K562 (cell line): Measurements from ENCODE around the gene BPHL. TPM values are rescaled to one million over a fixed set of nuclear protein-coding genes. Genes with fewer than 3 reads are reported as not detected.

ENCODE experiments used
- CBFA2T2 ChIP-seq: fragments of 450-650 bp; conservative IDR thresholded peaks from 2 replicates; pipeline ENCODE4 v1.6.1; 2017; ENCODE audit warnings: mild to moderate bottlenecking
- CBX1 ChIP-seq: sonication (generic); IDR thresholded peaks from 2 replicates; pipeline ENCODE4 v1.6.1; 2016; ENCODE audit warnings: antibody characterized with exemption, low read depth, mild to moderate bottlenecking
- CXXC5 ChIP-seq: fragments of 250-450 bp; sonication (Bioruptor Pico); IDR thresholded peaks from 2 replicates; pipeline ENCODE4 v1.8.0; 2022; ENCODE audit warnings: inconsistent platforms, mild to moderate bottlenecking, moderate library complexity
- FIP1L1 ChIP-seq: fragments of 200-400 bp; formaldehyde crosslinking; IDR thresholded peaks from 2 replicates; pipeline ENCODE4 v1.6.1; 2018; ENCODE audit warnings: mild to moderate bottlenecking, low read depth, low read length; ENCODE audit not compliant: poor library complexity, severe bottlenecking
- GTF2A2 ChIP-seq: IDR thresholded peaks from 2 replicates; pipeline ENCODE4 v1.6.1; 2016; ENCODE audit warnings: mild to moderate bottlenecking, missing genetic modification characterization, missing compliant biosample characterization
- GTF2E2 ChIP-seq: fragments of 200-800 bp; sonication (Bioruptor generic); IDR thresholded peaks from 2 replicates; pipeline ENCODE4 v1.6.1; 2016; ENCODE audit warnings: missing genetic modification characterization, missing compliant biosample characterization
- KDM4B ChIP-seq, 2 experiments: fragments of 450-650 bp in 1 of 2; sonication (generic) in 1 of 2; IDR thresholded peaks; 2 replicates each; pipeline ENCODE4 v1.6.1; 2016 to 2017; ENCODE audit warnings: borderline replicate concordance in 2 of 2, antibody characterized with exemption in 1 of 2, low read depth in 1 of 2, mild to moderate bottlenecking in 1 of 2
- POLR2A ChIP-seq: fragments of 450-650 bp; conservative IDR thresholded peaks from 2 replicates; pipeline ENCODE4 v1.6.1; 2016
- RNF219 ChIP-seq: fragments of 250-450 bp; sonication (Bioruptor Pico); IDR thresholded peaks from 2 replicates; pipeline ENCODE4 v1.5.0; 2022; ENCODE audit warnings: mild to moderate bottlenecking
- SIN3B ChIP-seq: fragments of 450-650 bp; IDR thresholded peaks from 2 replicates; pipeline ENCODE4 v1.6.1; 2017; ENCODE audit warnings: low read depth, mild to moderate bottlenecking, moderate library complexity
- SMAD1 ChIP-seq: fragments of 150-350 bp; IDR thresholded peaks from 2 replicates; pipeline ENCODE4 v1.6.1; 2014; ENCODE audit warnings: low read length, low read depth; ENCODE audit not compliant: partially characterized antibody
- TRIM25 ChIP-seq: fragments of 450-650 bp; IDR thresholded peaks from 2 replicates; pipeline ENCODE4 v1.7.0; 2016; ENCODE audit warnings: borderline replicate concordance
- ZBTB17 ChIP-seq: fragments of 450-650 bp; formaldehyde crosslinking; IDR thresholded peaks from 2 replicates; pipeline ENCODE4 v1.4.0; 2020; ENCODE audit warnings: mild to moderate bottlenecking
- ZBTB43 ChIP-seq: sonication (generic); formaldehyde crosslinking; IDR thresholded peaks from 2 replicates; pipeline ENCODE4 v1.8.0; 2023; ENCODE audit warnings: mild to moderate bottlenecking, missing genetic modification reagents
- ZC3H4 ChIP-seq: sonication (generic); formaldehyde crosslinking; IDR thresholded peaks from 2 replicates; pipeline ENCODE4 v1.9.0; 2021; ENCODE audit warnings: missing genetic modification reagents, borderline replicate concordance
- ZKSCAN8 ChIP-seq: fragments of 200-800 bp; sonication (Bioruptor generic); IDR thresholded peaks from 2 replicates; pipeline ENCODE4 v1.6.1; 2016; ENCODE audit warnings: missing genetic modification characterization, missing compliant biosample characterization
- ZNF431 ChIP-seq: sonication (generic); formaldehyde crosslinking; IDR thresholded peaks from 2 replicates; pipeline ENCODE4 v1.8.0; 2022; ENCODE audit warnings: mild to moderate bottlenecking, missing genetic modification reagents
- ZNF592 ChIP-seq: fragments of 450-650 bp; IDR thresholded peaks from 2 replicates; pipeline ENCODE4 v1.6.1; 2017; ENCODE audit warnings: antibody characterized with exemption, mild to moderate bottlenecking
- polyA plus RNA-seq, 8 experiments: library from polyadenylated mRNA; depleted of rRNA in 4 of 8; stranded (reverse) in 5 of 8; unstranded in 3 of 8; fragments of >200 nt; fragmentation: Nextera tagmentation in 2 of 8; fragmentation: Illumina TruSeq in 1 of 8; extraction: Ambion mirVana in 2 of 8; extraction: Trizol in 1 of 8; gene quantifications; 2 replicates each; pipeline versions ENCODE4 v1.2.1 to v1.2.3, GENCODE V29; 2011 to 2014; ENCODE audit warnings: inconsistent platforms in 1 of 8, missing spikeins in 1 of 8
- total RNA-seq, 7 experiments: library from RNA; depleted of rRNA in 6 of 7; stranded (reverse); fragments of >200 nt in 6 of 7; fragmentation: Illumina TruSeq in 2 of 7; extraction: Trizol in 2 of 7; gene quantifications; 2 replicates each; pipeline versions ENCODE4 v1.2.1 to v1.2.3, GENCODE V29; 2011 to 2021; ENCODE audit warnings: low replicate concordance in 1 of 7

The BPHL gene
- total and polyA plus RNA-seq, 9 of the 15 experiments (the other 6 are each of a cell fraction or from before 2014, with no cell fraction given), result 3.5 to 17.4 (median 8.2) TPM

- TF ChIP-seq TRIM25 (no peak), POLR2A (peak; percentile 95), CBX1 (peak; percentile 49; the same call in 1 of the 2 replicates), GTF2E2 (tag) (peak; percentile 82; the same call in 1 of the 2 replicates), CXXC5 (CRISPR knock-in tag) (peak; percentile 93), ZKSCAN8 (no peak), GTF2A2 (tag) (peak; percentile 99), ZNF592 (peak; percentile 87), ZBTB17 (peak; percentile 68), SIN3B (peak; percentile 67), FIP1L1 (peak; percentile 98), CBFA2T2 (no peak), ZC3H4 (CRISPR knock-in tag) (0 out of 2 replicates have a peak, but pooled peaks have one; percentile 31), ZBTB43 (peak; percentile 71; the same call in 1 of the 2 replicates), ZNF431 (CRISPR knock-in tag) (no peak), KDM4B (IDR thresholded peaks at IDR 0.05; ENCODE audit: borderline replicate concordance in 2 of 2, low read depth in 1 of 2) (0 out of 4 replicates have a peak, but pooled peaks of 1 of the 2 experiments have one; percentile 38), RNF219 (CRISPR knock-in tag) (no peak), SMAD1 (peak; percentile 86)
These were observed 38.8 kb downstream of the BPHL start, which contains the start of gene TUBB2A (continued) for GRCh38 chr6:3157131-3157933.
